ENCODE results near the gene YRDC.

YRDC gene

GRCh38 chr1:37793773-37794371 lies 14.1 kb downstream of the YRDC start, which contains the start of gene MANEAL (continued):
- TF ChIP-seq ZBTB1 (tag by site-specific recombination; IDR thresholded peaks at IDR 0.05) (no peak), SCRT2 (tag by site-specific recombination; IDR thresholded peaks at IDR 0.05) (0 out of 2 replicates have a peak, but pooled peaks have one; percentile 22), ZBTB8A (tag by site-specific recombination; IDR thresholded peaks at IDR 0.05) (peak; percentile 79), ZNF530 (tag by site-specific recombination; IDR thresholded peaks at IDR 0.05; ENCODE audit: low read depth) (no peak), ZNF10 (tag by site-specific recombination; IDR thresholded peaks at IDR 0.05) (0 out of 2 replicates have a peak, but pooled peaks have one; percentile 19), ZNF529 (tag by site-specific recombination; IDR thresholded peaks at IDR 0.05; ENCODE audit: insufficient replicate concordance) (no peak), ZNF521 (tag by site-specific recombination; IDR thresholded peaks at IDR 0.05) (no peak), ZNF274 (IDR thresholded peaks at IDR 0.05; ENCODE audit: low read length) (no peak), ZNF274 (tag by site-specific recombination; IDR thresholded peaks at IDR 0.05; ENCODE audit: borderline replicate concordance) (no peak), GLIS1 (tag by site-specific recombination; IDR thresholded peaks at IDR 0.05) (peak; percentile 43; the same call in 1 of the 2 replicates), ZNF350 (tag by site-specific recombination; IDR thresholded peaks at IDR 0.05) (no peak), ZNF311 (tag by site-specific recombination; IDR thresholded peaks at IDR 0.05; ENCODE audit: borderline replicate concordance) (no peak), MEIS1 (CRISPR knock-in tag; IDR thresholded peaks at IDR 0.05; ENCODE audit: borderline replicate concordance) (no peak), ZNF248 (tag by site-specific recombination; IDR thresholded peaks at IDR 0.05) (no peak), PRDM10 (tag by site-specific recombination; IDR thresholded peaks at IDR 0.05) (peak; percentile 98), ZNF239 (tag by site-specific recombination; IDR thresholded peaks at IDR 0.05) (no peak), SETDB1 (IDR thresholded peaks at IDR 0.05; ENCODE audit: insufficient read length, low read length) (no peak), ZNF148 (tag by site-specific recombination; IDR thresholded peaks at IDR 0.05; ENCODE audit: borderline replicate concordance) (no peak), ZNF692 (tag by site-specific recombination; IDR thresholded peaks at IDR 0.05) (peak; percentile 71; the same call in 1 of the 2 replicates), SP2 (tag by site-specific recombination; IDR thresholded peaks at IDR 0.05) (peak; percentile 62), ZNF837 (tag by site-specific recombination; IDR thresholded peaks at IDR 0.05) (no peak), ZNF555 (tag by site-specific recombination; conservative IDR thresholded peaks at IDR 0.05) (no peak), KLF10 (tag by site-specific recombination; IDR thresholded peaks at IDR 0.05) (peak; percentile 68; the same call in 1 of the 2 replicates)
- TF ChIP-seq, protein P1, sequence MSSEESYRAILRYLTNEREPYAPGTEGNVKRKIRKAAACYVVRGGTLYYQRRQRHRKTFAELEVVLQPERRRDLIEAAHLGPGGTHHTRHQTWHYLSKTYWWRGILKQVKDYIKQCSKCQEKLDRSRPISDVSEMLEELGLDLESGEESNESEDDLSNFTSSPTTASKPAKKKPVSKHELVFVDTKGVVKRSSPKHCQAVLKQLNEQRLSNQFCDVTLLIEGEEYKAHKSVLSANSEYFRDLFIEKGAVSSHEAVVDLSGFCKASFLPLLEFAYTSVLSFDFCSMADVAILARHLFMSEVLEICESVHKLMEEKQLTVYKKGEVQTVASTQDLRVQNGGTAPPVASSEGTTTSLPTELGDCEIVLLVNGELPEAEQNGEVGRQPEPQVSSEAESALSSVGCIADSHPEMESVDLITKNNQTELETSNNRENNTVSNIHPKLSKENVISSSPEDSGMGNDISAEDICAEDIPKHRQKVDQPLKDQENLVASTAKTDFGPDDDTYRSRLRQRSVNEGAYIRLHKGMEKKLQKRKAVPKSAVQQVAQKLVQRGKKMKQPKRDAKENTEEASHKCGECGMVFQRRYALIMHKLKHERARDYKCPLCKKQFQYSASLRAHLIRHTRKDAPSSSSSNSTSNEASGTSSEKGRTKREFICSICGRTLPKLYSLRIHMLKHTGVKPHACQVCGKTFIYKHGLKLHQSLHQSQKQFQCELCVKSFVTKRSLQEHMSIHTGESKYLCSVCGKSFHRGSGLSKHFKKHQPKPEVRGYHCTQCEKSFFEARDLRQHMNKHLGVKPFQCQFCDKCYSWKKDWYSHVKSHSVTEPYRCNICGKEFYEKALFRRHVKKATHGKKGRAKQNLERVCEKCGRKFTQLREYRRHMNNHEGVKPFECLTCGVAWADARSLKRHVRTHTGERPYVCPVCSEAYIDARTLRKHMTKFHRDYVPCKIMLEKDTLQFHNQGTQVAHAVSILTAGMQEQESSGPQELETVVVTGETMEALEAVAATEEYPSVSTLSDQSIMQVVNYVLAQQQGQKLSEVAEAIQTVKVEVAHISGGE (tag by site-specific recombination; conservative IDR thresholded peaks at IDR 0.05; ENCODE audit: low read depth), result peak; percentile 38; the same call in 1 of the 2 replicates

All from HEK293 (cell line).